OCI-LY1 (cell line): Measurements from ENCODE around the gene VIPR2.

Source experiments
- EZH2 ChIP-seq: fragments of 200-600 bp; sonication (generic), shearing (Covaris generic); IDR thresholded peaks from 2 replicates; pipeline ENCODE4 v1.8.0; 2017; ENCODE audit warnings: borderline replicate concordance, mixed run types, mild to moderate bottlenecking, antibody characterized with exemption, low read length, moderate library complexity, mixed read lengths
- TF ChIP-seq, protein P1 (sequence below): fragments of 200-600 bp; sonication (generic), shearing (Covaris generic); IDR thresholded peaks from 2 replicates; pipeline ENCODE4 v1.5.1; 2017; ENCODE audit warnings: mild to moderate bottlenecking, antibody characterized with exemption, low read length, moderate library complexity, mixed read lengths

GRCh38 chr7:159144758-159145489 is at the start of gene VIPR2:
- TF ChIP-seq, protein P1, sequence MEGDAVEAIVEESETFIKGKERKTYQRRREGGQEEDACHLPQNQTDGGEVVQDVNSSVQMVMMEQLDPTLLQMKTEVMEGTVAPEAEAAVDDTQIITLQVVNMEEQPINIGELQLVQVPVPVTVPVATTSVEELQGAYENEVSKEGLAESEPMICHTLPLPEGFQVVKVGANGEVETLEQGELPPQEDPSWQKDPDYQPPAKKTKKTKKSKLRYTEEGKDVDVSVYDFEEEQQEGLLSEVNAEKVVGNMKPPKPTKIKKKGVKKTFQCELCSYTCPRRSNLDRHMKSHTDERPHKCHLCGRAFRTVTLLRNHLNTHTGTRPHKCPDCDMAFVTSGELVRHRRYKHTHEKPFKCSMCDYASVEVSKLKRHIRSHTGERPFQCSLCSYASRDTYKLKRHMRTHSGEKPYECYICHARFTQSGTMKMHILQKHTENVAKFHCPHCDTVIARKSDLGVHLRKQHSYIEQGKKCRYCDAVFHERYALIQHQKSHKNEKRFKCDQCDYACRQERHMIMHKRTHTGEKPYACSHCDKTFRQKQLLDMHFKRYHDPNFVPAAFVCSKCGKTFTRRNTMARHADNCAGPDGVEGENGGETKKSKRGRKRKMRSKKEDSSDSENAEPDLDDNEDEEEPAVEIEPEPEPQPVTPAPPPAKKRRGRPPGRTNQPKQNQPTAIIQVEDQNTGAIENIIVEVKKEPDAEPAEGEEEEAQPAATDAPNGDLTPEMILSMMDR = no peak
- no peak for TF ChIP-seq EZH2
